ENCODE data around the gene GABBR2.

The GABBR2 gene

DNA sequence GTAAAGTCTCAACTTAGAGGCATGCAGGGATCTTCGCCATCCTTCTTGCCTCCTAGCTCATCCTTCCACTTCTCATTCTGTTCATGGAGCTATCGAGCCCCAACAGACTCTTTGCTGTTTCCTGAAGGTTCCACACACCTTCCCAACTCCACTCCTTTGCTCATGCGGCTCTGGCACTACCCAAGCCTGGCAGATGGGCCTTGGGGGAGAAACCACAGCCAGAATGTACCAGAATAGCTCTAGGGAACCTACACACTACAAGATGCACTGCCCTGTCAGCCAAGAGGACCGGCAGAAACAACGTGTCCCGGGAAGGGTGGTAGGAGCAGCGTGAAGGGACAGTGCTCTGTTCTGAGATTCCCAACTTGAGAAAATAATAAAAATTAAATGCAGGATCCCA, 178.9 kb downstream of the GABBR2 start:
- Histone ChIP-seq H3K79me2 (ENCODE audit: control insufficient read depth, insufficient read depth, low read length, poor library complexity) (no peaks in the 10 kb centered on the region), H2BK120ac (ENCODE audit: insufficient read depth, low read length, poor library complexity) (no peak overlapping the region), H2BK5ac (ENCODE audit: low read depth, low read length, poor library complexity) (no peak overlapping the region), H3K4me1 (ENCODE audit: control insufficient read depth in 1 of 2, insufficient read depth in 2 of 2, low read length in 2 of 2) (no peaks in the 10 kb centered on the region), H3K4me2 (ENCODE audit: low read length) (no peak overlapping the region), H3K4ac (ENCODE audit: low read depth, low read length) (no peak overlapping the region), H4K91ac (ENCODE audit: low read depth, low read length) (no peak overlapping the region), H3K9ac (ENCODE audit: low read length) (no peak overlapping the region), H4K12ac (ENCODE audit: low read depth, low read length) (no peak overlapping the region), H2AFZ (ENCODE audit: insufficient read depth, low read length, poor library complexity) (no peak overlapping the region), H3K27me3 (ENCODE audit: insufficient read depth, low read length) (no peaks in the 10 kb centered on the region), H3K4me3 (ENCODE audit: low read depth, low read length) (no peak overlapping the region), H3K14ac (ENCODE audit: low read length) (no peak overlapping the region), H3K27ac (ENCODE audit: low read depth, low read length) (no peak overlapping the region), H2BK12ac (ENCODE audit: low read length) (no peak overlapping the region), H3K9me3 (ENCODE audit: insufficient read depth, low read depth, low read length) (no peaks in the 10 kb centered on the region), H2AK5ac (ENCODE audit: low read length) (no peak overlapping the region), H3K18ac (ENCODE audit: low read length) (no peak overlapping the region), H4K8ac (ENCODE audit: low read depth, low read length) (no peak overlapping the region), H3K79me1 (ENCODE audit: low read length) (no peaks in the 10 kb centered on the region), H3K36me3 (ENCODE audit: control insufficient read depth in 1 of 2, insufficient read depth in 2 of 2, low read length in 2 of 2) (no peaks in the 10 kb centered on the region), H3K23ac (ENCODE audit: low read length) (no peak overlapping the region)
- WGBS (ENCODE audit: extremely low coverage, insufficient coverage, insufficient read length), result no CpG with 5 or more reads among the region's 7 CpGs
- DNase-seq, result no peak

DNA sequence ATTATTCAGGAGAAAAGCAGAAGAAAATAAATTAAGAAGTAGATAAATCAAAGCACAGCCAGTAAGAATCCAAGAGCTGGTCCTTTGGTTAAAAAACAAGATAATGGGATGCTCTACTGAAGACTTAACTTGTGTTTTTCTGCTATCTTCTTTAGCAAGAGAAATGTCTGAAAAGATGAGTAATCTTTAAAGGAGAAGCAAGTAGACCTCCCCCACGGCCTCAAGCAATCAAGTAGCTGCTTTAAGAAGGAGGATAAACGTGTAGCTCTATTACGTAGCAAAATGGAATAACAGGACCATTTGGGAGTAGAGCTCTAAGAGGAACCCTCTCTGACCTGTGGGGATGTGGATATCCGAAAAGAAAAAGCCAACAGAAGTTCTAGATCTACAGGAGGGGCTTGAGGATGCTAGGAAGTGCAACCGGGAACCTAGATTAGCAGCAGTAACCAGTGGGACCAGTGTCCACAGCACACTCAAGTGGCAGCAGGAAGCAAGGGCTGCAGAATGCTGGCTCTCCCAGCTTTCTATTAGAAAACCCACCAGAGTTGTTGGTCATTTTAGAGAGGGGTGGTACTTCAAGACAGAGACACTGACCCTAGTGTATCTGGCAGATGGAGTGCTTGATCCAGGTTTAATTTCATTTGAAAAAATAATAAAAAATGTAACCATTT, 185.4 kb downstream of the GABBR2 start:
- H3K4me1 ChIP-seq (ENCODE audit: control insufficient read depth in 1 of 2, insufficient read depth in 2 of 2, low read length in 2 of 2), result no peaks in the 10 kb centered on the region
- no peaks in the 10 kb centered on the region for H3K36me3 ChIP-seq (ENCODE audit: control insufficient read depth in 1 of 2, insufficient read depth in 2 of 2, low read length in 2 of 2)
- H3K14ac ChIP-seq (ENCODE audit: low read length), result no peak overlapping the region
- no peak overlapping the region for H2BK120ac ChIP-seq (ENCODE audit: insufficient read depth, low read length, poor library complexity)
- H3K4ac ChIP-seq (ENCODE audit: low read depth, low read length), result no peak overlapping the region
- no peak overlapping the region for H3K4me2 ChIP-seq (ENCODE audit: low read length)
- no peak overlapping the region for H2BK12ac ChIP-seq (ENCODE audit: low read length)
- no peaks in the 10 kb centered on the region for H3K27me3 ChIP-seq (ENCODE audit: insufficient read depth, low read length)
- no peak overlapping the region for H3K4me3 ChIP-seq (ENCODE audit: low read depth, low read length)
- no CpG with 5 or more reads among the region's 5 CpGs for WGBS (ENCODE audit: extremely low coverage, insufficient coverage, insufficient read length)
- H4K12ac ChIP-seq (ENCODE audit: low read depth, low read length), result no peak overlapping the region
- H3K9ac ChIP-seq (ENCODE audit: low read length), result no peak overlapping the region
- H3K23ac ChIP-seq (ENCODE audit: low read length), result no peak overlapping the region
- no peak overlapping the region for H3K27ac ChIP-seq (ENCODE audit: low read depth, low read length)
- H3K79me2 ChIP-seq (ENCODE audit: control insufficient read depth, insufficient read depth, low read length, poor library complexity), result no peaks in the 10 kb centered on the region
- no peaks in the 10 kb centered on the region for H3K9me3 ChIP-seq (ENCODE audit: insufficient read depth, low read depth, low read length)
- no peak overlapping the region for H2AFZ ChIP-seq (ENCODE audit: insufficient read depth, low read length, poor library complexity)
- H4K91ac ChIP-seq (ENCODE audit: low read depth, low read length), result no peak overlapping the region
- no peak overlapping the region for H3K18ac ChIP-seq (ENCODE audit: low read length)
- DNase-seq, result peak in 1 of 2 donors; percentile 33
- H2BK5ac ChIP-seq (ENCODE audit: low read depth, low read length, poor library complexity), result no peak overlapping the region
- H2AK5ac ChIP-seq (ENCODE audit: low read length), result no peak overlapping the region
- no peaks in the 10 kb centered on the region for H3K79me1 ChIP-seq (ENCODE audit: low read length)
- H4K8ac ChIP-seq (ENCODE audit: low read depth, low read length), result no peak overlapping the region

GRCh38 chr9:98522487-98522886, 186.2 kb downstream of the GABBR2 start:
- Histone ChIP-seq H4K12ac (ENCODE audit: low read depth, low read length) (no peak overlapping the region), H3K27me3 (ENCODE audit: insufficient read depth, low read length) (no peaks in the 10 kb centered on the region), H2BK120ac (ENCODE audit: insufficient read depth, low read length, poor library complexity) (no peak overlapping the region)

DNA sequence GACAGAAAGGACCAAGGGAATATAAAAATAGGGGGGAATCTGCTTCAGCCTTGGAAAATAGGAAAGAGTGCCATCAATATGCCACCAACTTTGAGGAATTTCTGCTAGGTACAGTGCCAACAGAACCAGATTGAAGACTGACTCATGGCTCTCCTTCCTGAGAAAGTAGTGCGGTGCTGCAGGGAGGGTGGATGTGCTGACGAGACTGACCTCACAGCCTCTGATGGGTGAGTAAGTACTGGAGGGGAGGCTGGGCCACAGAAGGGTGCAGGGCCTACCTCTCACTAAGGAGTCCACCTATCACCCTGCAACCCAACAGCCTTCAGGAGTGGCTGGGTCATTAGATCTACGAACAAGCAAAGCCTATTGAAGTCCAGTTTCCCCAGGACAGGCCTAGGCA, 187.6 kb downstream of the GABBR2 start:
- no CpG with 5 or more reads among the region's 3 CpGs for WGBS (ENCODE audit: extremely low coverage, insufficient coverage, insufficient read length)
- no peak overlapping the region for H2BK12ac ChIP-seq (ENCODE audit: low read length)
- no peak overlapping the region for H3K4ac ChIP-seq (ENCODE audit: low read depth, low read length)
- no peak overlapping the region for H4K12ac ChIP-seq (ENCODE audit: low read depth, low read length)
- no peak overlapping the region for H2AFZ ChIP-seq (ENCODE audit: insufficient read depth, low read length, poor library complexity)
- no peaks in the 10 kb centered on the region for H3K79me2 ChIP-seq (ENCODE audit: control insufficient read depth, insufficient read depth, low read length, poor library complexity)
- H3K23ac ChIP-seq (ENCODE audit: low read length), result no peak overlapping the region
- no peak overlapping the region for H3K4me3 ChIP-seq (ENCODE audit: low read depth, low read length)
- H2BK120ac ChIP-seq (ENCODE audit: insufficient read depth, low read length, poor library complexity), result no peak overlapping the region
- H4K8ac ChIP-seq (ENCODE audit: low read depth, low read length), result no peak overlapping the region
- no peaks in the 10 kb centered on the region for H3K27me3 ChIP-seq (ENCODE audit: insufficient read depth, low read length)
- no peak overlapping the region for H2BK5ac ChIP-seq (ENCODE audit: low read depth, low read length, poor library complexity)
- H2AK5ac ChIP-seq (ENCODE audit: low read length), result no peak overlapping the region
- H3K79me1 ChIP-seq (ENCODE audit: low read length), result no peaks in the 10 kb centered on the region
- H3K36me3 ChIP-seq (ENCODE audit: control insufficient read depth in 1 of 2, insufficient read depth in 2 of 2, low read length in 2 of 2), result no peaks in the 10 kb centered on the region
- no peaks in the 10 kb centered on the region for H3K4me1 ChIP-seq (ENCODE audit: control insufficient read depth in 1 of 2, insufficient read depth in 2 of 2, low read length in 2 of 2)
- DNase-seq, result no peak
- no peak overlapping the region for H3K18ac ChIP-seq (ENCODE audit: low read length)
- no peak overlapping the region for H4K91ac ChIP-seq (ENCODE audit: low read depth, low read length)
- H3K27ac ChIP-seq (ENCODE audit: low read depth, low read length), result no peak overlapping the region
- no peaks in the 10 kb centered on the region for H3K9me3 ChIP-seq (ENCODE audit: insufficient read depth, low read depth, low read length)
- H3K9ac ChIP-seq (ENCODE audit: low read length), result no peak overlapping the region
- no peak overlapping the region for H3K14ac ChIP-seq (ENCODE audit: low read length)
- no peak overlapping the region for H3K4me2 ChIP-seq (ENCODE audit: low read length)

More at GRCh38 chr9:98522487-98522886, 186.2 kb downstream of the GABBR2 start:
- H4K8ac ChIP-seq (ENCODE audit: low read depth, low read length), result no peak overlapping the region
- no peak overlapping the region for H3K9ac ChIP-seq (ENCODE audit: low read length)
- no peak overlapping the region for H2BK12ac ChIP-seq (ENCODE audit: low read length)
- H3K9me3 ChIP-seq (ENCODE audit: insufficient read depth, low read depth, low read length), result no peaks in the 10 kb centered on the region
- no peak overlapping the region for H3K23ac ChIP-seq (ENCODE audit: low read length)
- DNase-seq, result no peak
- no peak overlapping the region for H3K4me2 ChIP-seq (ENCODE audit: low read length)
- no peak overlapping the region for H3K4me3 ChIP-seq (ENCODE audit: low read depth, low read length)
- H4K91ac ChIP-seq (ENCODE audit: low read depth, low read length), result no peak overlapping the region
- H3K18ac ChIP-seq (ENCODE audit: low read length), result no peak overlapping the region
- no peak overlapping the region for H3K27ac ChIP-seq (ENCODE audit: low read depth, low read length)
- H3K14ac ChIP-seq (ENCODE audit: low read length), result no peak overlapping the region
- no peak overlapping the region for H3K4ac ChIP-seq (ENCODE audit: low read depth, low read length)
- H3K79me1 ChIP-seq (ENCODE audit: low read length), result no peaks in the 10 kb centered on the region
- H2AFZ ChIP-seq (ENCODE audit: insufficient read depth, low read length, poor library complexity), result no peak overlapping the region
- H2BK5ac ChIP-seq (ENCODE audit: low read depth, low read length, poor library complexity), result no peak overlapping the region
- H3K4me1 ChIP-seq (ENCODE audit: control insufficient read depth in 1 of 2, insufficient read depth in 2 of 2, low read length in 2 of 2), result no peaks in the 10 kb centered on the region
- no peaks in the 10 kb centered on the region for H3K36me3 ChIP-seq (ENCODE audit: control insufficient read depth in 1 of 2, insufficient read depth in 2 of 2, low read length in 2 of 2)
- H3K79me2 ChIP-seq (ENCODE audit: control insufficient read depth, insufficient read depth, low read length, poor library complexity), result no peaks in the 10 kb centered on the region
- H2AK5ac ChIP-seq (ENCODE audit: low read length), result no peak overlapping the region

Measured in trophoblast cell (in vitro differentiated cells and primary cell).